ENCODE results near the gene RAB9B. TPM values are rescaled to one million over a fixed set of nuclear protein-coding genes. Genes with fewer than 3 reads are reported as not detected.

Gene RAB9B
- total RNA-seq: under 0.01 TPM

GRCh38 chrX:103831803-103832544 is at the start of gene RAB9B:
TSS of gene RAB9B (minus strand) at chrX:103832257. CDS start at chrX:103825784, 6,473 bp downstream.
- peaks cover 6% of the 10 kb centered on the region for H3K4me1 ChIP-seq (ENCODE audit: insufficient read depth, low read length)
- H3K27me3 ChIP-seq (ENCODE audit: insufficient read depth, low read length): peaks cover 2% of the 10 kb centered on the region
- no peaks in the 10 kb centered on the region for H3K9me3 ChIP-seq (ENCODE audit: low read depth, low read length)
- H3K4me3 ChIP-seq (ENCODE audit: low read length): peak within 1 kb of the TSS; percentile 43

GRCh38 chrX:103879339-103879738 is 47.3 kb upstream of the RAB9B start:
- Histone ChIP-seq H3K9me3 (ENCODE audit: low read depth, low read length) (no peaks in the 10 kb centered on the region), H3K4me3 (ENCODE audit: low read length) (no peak overlapping the region), H3K4me1 (ENCODE audit: insufficient read depth, low read length) (no peaks in the 10 kb centered on the region), H3K27me3 (ENCODE audit: insufficient read depth, low read length) (no peaks in the 10 kb centered on the region)

GRCh38 chrX:103878466-103879122 is 46.5 kb upstream of the RAB9B start:
- no peaks in the 10 kb centered on the region for H3K9me3 ChIP-seq (ENCODE audit: low read depth, low read length)
- no peaks in the 10 kb centered on the region for H3K4me1 ChIP-seq (ENCODE audit: insufficient read depth, low read length)
- H3K27me3 ChIP-seq (ENCODE audit: insufficient read depth, low read length): no peaks in the 10 kb centered on the region
- no peak overlapping the region for H3K4me3 ChIP-seq (ENCODE audit: low read length)

- Histone ChIP-seq H3K27me3 (ENCODE audit: insufficient read depth, low read length) (no peaks in the 10 kb centered on the region), H3K9me3 (ENCODE audit: low read depth, low read length) (no peaks in the 10 kb centered on the region), H3K4me1 (ENCODE audit: insufficient read depth, low read length) (no peaks in the 10 kb centered on the region), H3K4me3 (ENCODE audit: low read length) (no peak overlapping the region)
Observed at GRCh38 chrX:103877571-103877970, 45.5 kb upstream of the RAB9B start.

- Histone ChIP-seq H3K4me3 (ENCODE audit: low read length) (no peak overlapping the region), H3K27me3 (ENCODE audit: insufficient read depth, low read length) (no peaks in the 10 kb centered on the region), H3K9me3 (ENCODE audit: low read depth, low read length) (no peaks in the 10 kb centered on the region), H3K4me1 (ENCODE audit: insufficient read depth, low read length) (no peaks in the 10 kb centered on the region)
Observed at GRCh38 chrX:103864886-103865534, 33.0 kb upstream of the RAB9B start.

GRCh38 chrX:103864149-103864548 is 32.1 kb upstream of the RAB9B start:
- Histone ChIP-seq H3K4me1 (ENCODE audit: insufficient read depth, low read length) (no peaks in the 10 kb centered on the region), H3K9me3 (ENCODE audit: low read depth, low read length) (no peaks in the 10 kb centered on the region), H3K27me3 (ENCODE audit: insufficient read depth, low read length) (no peaks in the 10 kb centered on the region), H3K4me3 (ENCODE audit: low read length) (no peak overlapping the region)

- Histone ChIP-seq H3K27me3 (ENCODE audit: insufficient read depth, low read length) (no peaks in the 10 kb centered on the region), H3K9me3 (ENCODE audit: low read depth, low read length) (no peaks in the 10 kb centered on the region), H3K4me3 (ENCODE audit: low read length) (no peak overlapping the region), H3K4me1 (ENCODE audit: insufficient read depth, low read length) (no peaks in the 10 kb centered on the region)
Observed at GRCh38 chrX:103861200-103861599, 29.1 kb upstream of the RAB9B start.

- no peaks in the 10 kb centered on the region for H3K4me1 ChIP-seq (ENCODE audit: insufficient read depth, low read length)
- H3K27me3 ChIP-seq (ENCODE audit: insufficient read depth, low read length): no peaks in the 10 kb centered on the region
- H3K9me3 ChIP-seq (ENCODE audit: low read depth, low read length): no peaks in the 10 kb centered on the region
- no peak overlapping the region for H3K4me3 ChIP-seq (ENCODE audit: low read length)
Observed at GRCh38 chrX:103849558-103849957, 17.5 kb upstream of the RAB9B start.

- H3K4me3 ChIP-seq (ENCODE audit: low read length): no peak overlapping the region
- no peaks in the 10 kb centered on the region for H3K27me3 ChIP-seq (ENCODE audit: insufficient read depth, low read length)
- H3K4me1 ChIP-seq (ENCODE audit: insufficient read depth, low read length): no peaks in the 10 kb centered on the region
- H3K9me3 ChIP-seq (ENCODE audit: low read depth, low read length): no peaks in the 10 kb centered on the region
Observed at GRCh38 chrX:103847174-103847870, 15.3 kb upstream of the RAB9B start.

GRCh38 chrX:103846386-103846785 is 14.3 kb upstream of the RAB9B start:
- H3K4me1 ChIP-seq (ENCODE audit: insufficient read depth, low read length): no peaks in the 10 kb centered on the region

GRCh38 chrX:103845165-103845653 is 13.2 kb upstream of the RAB9B start:
- Histone ChIP-seq H3K9me3 (ENCODE audit: low read depth, low read length) (no peaks in the 10 kb centered on the region), H3K27me3 (ENCODE audit: insufficient read depth, low read length) (no peaks in the 10 kb centered on the region), H3K4me3 (ENCODE audit: low read length) (no peak overlapping the region), H3K4me1 (ENCODE audit: insufficient read depth, low read length) (no peaks in the 10 kb centered on the region)

More at GRCh38 chrX:103846386-103846785, 14.3 kb upstream of the RAB9B start:
- no peaks in the 10 kb centered on the region for H3K9me3 ChIP-seq (ENCODE audit: low read depth, low read length)
- no peaks in the 10 kb centered on the region for H3K27me3 ChIP-seq (ENCODE audit: insufficient read depth, low read length)
- no peak overlapping the region for H3K4me3 ChIP-seq (ENCODE audit: low read length)

GRCh38 chrX:103839404-103839803 is 7.3 kb upstream of the RAB9B start:
- Histone ChIP-seq H3K4me3 (ENCODE audit: low read length) (no peak overlapping the region), H3K27me3 (ENCODE audit: insufficient read depth, low read length) (no peaks in the 10 kb centered on the region), H3K4me1 (ENCODE audit: insufficient read depth, low read length) (no peaks in the 10 kb centered on the region), H3K9me3 (ENCODE audit: low read depth, low read length) (no peaks in the 10 kb centered on the region)

GRCh38 chrX:103831342-103831802 is 685 bp downstream of the RAB9B start:
- Histone ChIP-seq H3K4me1 (ENCODE audit: insufficient read depth, low read length) (peaks cover 6% of the 10 kb centered on the region), H3K4me3 (ENCODE audit: low read length) (peak overlapping the region; percentile 43), H3K9me3 (ENCODE audit: low read depth, low read length) (no peaks in the 10 kb centered on the region), H3K27me3 (ENCODE audit: insufficient read depth, low read length) (peaks cover 2% of the 10 kb centered on the region)

GRCh38 chrX:103830848-103831247 is 1.2 kb downstream of the RAB9B start:
- Histone ChIP-seq H3K4me1 (ENCODE audit: insufficient read depth, low read length) (peaks cover 6% of the 10 kb centered on the region), H3K27me3 (ENCODE audit: insufficient read depth, low read length) (peaks cover 2% of the 10 kb centered on the region), H3K9me3 (ENCODE audit: low read depth, low read length) (no peaks in the 10 kb centered on the region), H3K4me3 (ENCODE audit: low read length) (no peak overlapping the region)

- Histone ChIP-seq H3K9me3 (ENCODE audit: low read depth, low read length) (no peaks in the 10 kb centered on the region), H3K27me3 (ENCODE audit: insufficient read depth, low read length) (peaks cover 2% of the 10 kb centered on the region), H3K4me3 (ENCODE audit: low read length) (no peak overlapping the region), H3K4me1 (ENCODE audit: insufficient read depth, low read length) (peaks cover 6% of the 10 kb centered on the region)
Observed at GRCh38 chrX:103828529-103828928, 3.5 kb downstream of the RAB9B start.
